K562 (cell line): ENCODE measurements around the gene SCUBE1. TPM values are rescaled to one million over a fixed set of nuclear protein-coding genes. Genes with fewer than 3 reads are reported as not detected.
A peak's percentile ranks its signal among the peaks of the same experiment; 100 is the strongest.

ENCODE experiments used
- ATAC-seq: fragments of 200-7000 bp; cut with Tn5 transposase; 3 replicates; pipeline ENCODE4 v1.9.1; 2020; ENCODE audit warnings: moderate library complexity
- BruUV-seq: library from RNA; stranded (reverse); fragments of 400-500 nt; replicated peaks from 2 replicates; lab custom pipeline; 2021; lab: Mats Ljungman, UMichigan
- CTCF ChIA-PET: fragments of 300-600 bp; formaldehyde crosslinking; extraction: SDS; loops from one replicate; lab custom pipeline; 2021; ENCODE audit warnings: low intra/inter-chr PET ratio; lab: Yijun Ruan, JAX
- POLR2A ChIA-PET: fragments of 300-600, 350-650 bp; sonication (Branson Sonifier 250); formaldehyde crosslinking; extraction: SDS; loops from one replicate; lab custom pipeline; 2021; ENCODE audit warnings: antibody characterized with exemption, inconsistent platforms; lab: Yijun Ruan, JAX
- DNase-seq, 4 experiments: peaks; one replicate each; pipeline versions ENCODE4 v3.0.0 to v3.0.0-alpha.2; 2011 to 2018; ENCODE audit warnings: low spot score in 3 of 4, mixed read lengths in 3 of 4; ENCODE audit errors: extremely low read depth in 1 of 4
- FAIRE-seq: peaks from 2 replicates; lab custom pipeline; 2011; peaks lifted over from hg19 to GRCh38; lab: Jason Lieb, UNC
- H2AFZ ChIP-seq: 2 replicates; pipeline ENCODE4 v1.6.0; 2011; ENCODE audit warnings: low read depth, low read length, control low read depth, inconsistent platforms
- H3K27ac ChIP-seq: fragments of 200-600 bp; 3 replicates; pipeline ENCODE4 v1.8.0; 2011; ENCODE audit warnings: low read depth, mild to moderate bottlenecking, control low read depth, inconsistent platforms, low read length, moderate library complexity, mixed read lengths; ENCODE audit errors: extremely low read depth
- H3K27me3 ChIP-seq, 2 experiments: fragments of 300-600 bp in 1 of 2; 2 replicates in 1 of 2; 3 replicates in 1 of 2; pipeline versions ENCODE4 v1.6.0 to v1.8.0; 2011; ENCODE audit warnings: inconsistent platforms in 2 of 2, low read length in 2 of 2, mild to moderate bottlenecking in 1 of 2, mixed read lengths in 1 of 2, moderate library complexity in 1 of 2; ENCODE audit not compliant: control insufficient read depth in 2 of 2, insufficient read depth in 2 of 2
- H3K36me3 ChIP-seq: fragments of 300-600 bp; 3 replicates; pipeline ENCODE4 v1.8.0; 2011; ENCODE audit warnings: mild to moderate bottlenecking, low read length, inconsistent platforms; ENCODE audit not compliant: control insufficient read depth, insufficient read depth
- H3K4me1 ChIP-seq, 2 experiments: fragments of 200-600 bp in 1 of 2; replicated peaks in 1 of 2; 2 replicates in 1 of 2; 3 replicates in 1 of 2; pipeline versions ENCODE4 v1.5.1 to v1.8.0; 2011; ENCODE audit warnings: inconsistent platforms in 2 of 2, low read length in 2 of 2, mild to moderate bottlenecking in 1 of 2, mixed read lengths in 1 of 2, moderate library complexity in 1 of 2; ENCODE audit not compliant: control insufficient read depth in 2 of 2, insufficient read depth in 2 of 2
- H3K4me2 ChIP-seq: 2 replicates; pipeline ENCODE4 v1.6.1; 2011; ENCODE audit warnings: low read length, control low read depth, inconsistent platforms, mixed read lengths; ENCODE audit not compliant: insufficient read depth
- H3K4me3 ChIP-seq: fragments of 200-600 bp; sonication (generic), shearing (Covaris generic); 2 replicates; pipeline ENCODE4 v1.5.1; 2016; ENCODE audit warnings: control low read depth, inconsistent platforms
- H3K79me2 ChIP-seq: fragments of 200-600 bp; 3 replicates; pipeline ENCODE4 v1.8.0; 2011; ENCODE audit warnings: low read length, inconsistent platforms; ENCODE audit not compliant: control insufficient read depth, insufficient read depth
- H3K9ac ChIP-seq, 2 experiments: 2 replicates each; pipeline versions ENCODE4 v1.6.0 to v1.6.1; 2011; ENCODE audit warnings: low read depth in 2 of 2, low read length in 2 of 2, control low read depth in 1 of 2, inconsistent platforms in 1 of 2, mild to moderate bottlenecking in 1 of 2, mixed read lengths in 1 of 2; ENCODE audit not compliant: insufficient read depth in 1 of 2
- H3K9me1 ChIP-seq: one replicate; pipeline ENCODE4 v1.6.0; 2011; ENCODE audit warnings: inconsistent platforms, mild to moderate bottlenecking, low read length, moderate library complexity; ENCODE audit not compliant: control insufficient read depth, insufficient read depth
- H3K9me3 ChIP-seq: replicated peaks from 2 replicates; pipeline ENCODE4 v1.5.1; 2011; ENCODE audit warnings: low read depth, low read length, inconsistent platforms; ENCODE audit not compliant: control insufficient read depth, insufficient read depth
- H4K20me1 ChIP-seq: replicated peaks from 2 replicates; pipeline ENCODE4 v1.6.1; 2011; ENCODE audit warnings: low read length, inconsistent platforms, mixed read lengths; ENCODE audit not compliant: control insufficient read depth, insufficient read depth
- ARID2 ChIP-seq: fragments of 450-650 bp; IDR thresholded peaks from 2 replicates; pipeline ENCODE4 v1.6.1; 2017; ENCODE audit warnings: antibody characterized with exemption, mild to moderate bottlenecking
- KAT2B ChIP-seq: IDR thresholded peaks from one replicate; pipeline ENCODE4 v1.6.1; 2012; ENCODE audit warnings: low read depth, mild to moderate bottlenecking, control low read depth, inconsistent platforms, low read length, moderate library complexity
- NFE2L1 ChIP-seq: fragments of 450-650 bp; IDR thresholded peaks from 2 replicates; pipeline ENCODE4 v1.6.1; 2016; ENCODE audit warnings: missing genetic modification characterization, low read depth, mild to moderate bottlenecking, missing compliant biosample characterization, moderate library complexity, borderline replicate concordance
- POLR2B ChIP-seq: fragments of 450-650 bp; IDR thresholded peaks from 2 replicates; pipeline ENCODE4 v1.6.1; 2018; ENCODE audit warnings: low read depth; ENCODE audit not compliant: partially characterized antibody
- POLR2G ChIP-seq: fragments of 200-400 bp; formaldehyde crosslinking; IDR thresholded peaks from 2 replicates; pipeline ENCODE4 v1.6.1; 2017; ENCODE audit warnings: low read depth, mild to moderate bottlenecking, antibody characterized with exemption, low read length, moderate library complexity
- SRSF7 ChIP-seq: fragments of 200-400 bp; formaldehyde crosslinking; optimal IDR thresholded peaks from 2 replicates; pipeline ENCODE3; 2017; ENCODE audit warnings: mild to moderate bottlenecking, low read depth, low read length
- XRCC3 ChIP-seq: fragments of 450-650 bp; IDR thresholded peaks from 2 replicates; pipeline ENCODE4 v1.6.1; 2017; ENCODE audit warnings: mild to moderate bottlenecking, moderate library complexity
- ZNF584 ChIP-seq: fragments of 200-800 bp; sonication (Bioruptor generic); IDR thresholded peaks from 2 replicates; pipeline ENCODE4 v1.6.1; 2016; ENCODE audit warnings: low read depth, mild to moderate bottlenecking, missing genetic modification characterization, missing compliant biosample characterization
- WGBS: fragments of 100-300 bp; shearing (Covaris generic); methylation state at CpG from one replicate; pipeline ENCODE4 v1.1.6; 2016; ENCODE audit warnings: low coverage, mixed read lengths; ENCODE audit not compliant: insufficient coverage; ENCODE audit errors: missing lambda C conversion rate; 5-methylcytosine and 5-hydroxymethylcytosine counted together
- in situ Hi-C: fragments of 300-500 bp; cut with MboI; formaldehyde crosslinking; loops from 4 replicates; pipeline ENCODE4 v1.15.0; 2018; ENCODE audit warnings: inconsistent platforms, mixed read lengths
- intact Hi-C: fragments of 100-400 bp; cut with micrococcal nuclease; formaldehyde crosslinking; loops from 2 replicates; pipeline ENCODE4 v1.14.2; 2022
- polyA plus RNA-seq, 8 experiments: library from polyadenylated mRNA; depleted of rRNA in 4 of 8; stranded (reverse) in 5 of 8; unstranded in 3 of 8; fragments of >200 nt; fragmentation: Nextera tagmentation in 2 of 8; fragmentation: Illumina TruSeq in 1 of 8; extraction: Ambion mirVana in 2 of 8; extraction: Trizol in 1 of 8; gene quantifications; 2 replicates each; pipeline versions ENCODE4 v1.2.1 to v1.2.3, GENCODE V29; 2011 to 2014; ENCODE audit warnings: inconsistent platforms in 1 of 8, missing spikeins in 1 of 8
- total RNA-seq, 7 experiments: library from RNA; depleted of rRNA in 6 of 7; stranded (reverse); fragments of >200 nt in 6 of 7; fragmentation: Illumina TruSeq in 2 of 7; extraction: Trizol in 2 of 7; gene quantifications; 2 replicates each; pipeline versions ENCODE4 v1.2.1 to v1.2.3, GENCODE V29; 2011 to 2021; ENCODE audit warnings: low replicate concordance in 1 of 7
- TF ChIP-seq, protein P1 (sequence below), 2 experiments: fragments of 450-650 bp in 1 of 2; sonication (generic) in 1 of 2; formaldehyde crosslinking in 1 of 2; IDR thresholded peaks; 2 replicates each; pipeline versions ENCODE4 v1.7.1 to v1.9.0; 2016 to 2022; ENCODE audit warnings: inconsistent platforms in 1 of 2, mild to moderate bottlenecking in 1 of 2, missing genetic modification reagents in 1 of 2
- TF ChIP-seq, protein P2 (sequence below): fragments of 250-450 bp; sonication (Bioruptor Pico); IDR thresholded peaks from 2 replicates; pipeline ENCODE4 v1.4.0; 2020; ENCODE audit warnings: mild to moderate bottlenecking, moderate library complexity

SCUBE1 gene
- total and polyA plus RNA-seq, 9 of the 15 experiments (the other 6 are each of a cell fraction or from before 2014, with no cell fraction given), result 0.03 to 0.47 (median 0.29) TPM; not detected in 6

DNA sequence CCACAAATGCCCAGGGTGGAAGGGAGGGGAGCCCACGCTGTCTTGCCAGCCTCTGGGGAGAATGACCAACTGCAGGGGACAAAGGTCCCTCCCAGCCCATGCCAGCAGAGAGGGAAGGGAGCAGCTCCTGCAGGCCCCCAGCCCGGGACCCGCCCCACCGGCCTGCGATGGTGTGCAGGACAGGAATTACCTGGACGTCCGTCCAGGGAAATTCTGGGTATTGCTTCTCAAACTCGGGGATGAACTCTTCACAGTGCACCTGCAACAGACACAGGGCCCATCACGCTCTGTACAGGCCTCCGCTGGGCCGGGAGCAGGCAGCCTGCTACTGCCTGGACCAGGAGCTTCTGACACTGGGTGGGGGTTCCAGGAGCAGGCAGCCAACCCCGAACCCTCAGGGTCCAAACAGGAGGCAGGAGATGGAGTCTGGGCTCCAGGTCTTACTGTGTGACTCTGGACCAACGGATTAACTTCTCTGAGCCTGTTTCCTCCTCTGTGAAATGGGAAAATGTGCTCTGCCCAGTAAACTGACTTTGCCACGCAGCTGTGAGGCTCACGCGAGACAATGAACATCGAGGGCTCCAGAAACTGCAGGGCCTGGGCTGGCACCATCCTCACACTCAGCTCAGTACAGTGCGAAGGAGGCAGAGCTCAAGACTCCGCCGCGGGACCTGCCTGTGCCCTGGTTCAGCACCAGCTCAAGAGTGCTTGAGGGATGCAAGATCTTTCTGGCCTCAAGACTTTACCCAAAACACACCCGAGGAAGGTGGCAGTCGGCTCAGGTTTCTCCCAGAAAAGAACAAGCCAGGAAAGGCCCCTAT, 173.7 kb downstream of the SCUBE1 start:
- H3K4me2 ChIP-seq, result no peak overlapping the region
- no peaks in the 10 kb centered on the region for H3K9me3 ChIP-seq
- no peak overlapping the region for H3K27ac ChIP-seq
- no peaks in the 10 kb centered on the region for H3K79me2 ChIP-seq
- DNase-seq (no peak), ATAC-seq (no peak), FAIRE-seq (no peak)
- CTCF ChIA-PET, result no interaction called here
- intact Hi-C loops, result no loop called here
- H4K20me1 ChIP-seq, result no peaks in the 10 kb centered on the region
- H3K4me3 ChIP-seq, result no peak overlapping the region
- POLR2A ChIA-PET, result interaction anchor here (0.8 to 1.3 kb wide), 4 partner anchors 8 to 25 kb away, joined by 3 to 7 read pairs (median 4); no protein-coding TSS in a partner anchor
- H3K9me1 ChIP-seq, result no peaks in the 10 kb centered on the region
- in situ Hi-C loops, result no loop called here
- H3K9ac ChIP-seq, result peak overlapping the region in 1 of 2 experiments; percentile 9; a peak in 1 of 4 replicates
- no peaks in the 10 kb centered on the region for H3K27me3 ChIP-seq
- peaks cover 3 to 57% of the 10 kb centered on the region in 2 experiments; a peak in 4 of 5 replicates for H3K4me1 ChIP-seq
- BruUV-seq, result no TSS peak
- 85% methylated on average over 12 of the region's 23 CpGs for whole genome bisulfite sequencing
- peaks cover 74% of the 10 kb centered on the region for H3K36me3 ChIP-seq
- H2AFZ ChIP-seq, result no peak overlapping the region
- TF ChIP-seq, protein P1, sequence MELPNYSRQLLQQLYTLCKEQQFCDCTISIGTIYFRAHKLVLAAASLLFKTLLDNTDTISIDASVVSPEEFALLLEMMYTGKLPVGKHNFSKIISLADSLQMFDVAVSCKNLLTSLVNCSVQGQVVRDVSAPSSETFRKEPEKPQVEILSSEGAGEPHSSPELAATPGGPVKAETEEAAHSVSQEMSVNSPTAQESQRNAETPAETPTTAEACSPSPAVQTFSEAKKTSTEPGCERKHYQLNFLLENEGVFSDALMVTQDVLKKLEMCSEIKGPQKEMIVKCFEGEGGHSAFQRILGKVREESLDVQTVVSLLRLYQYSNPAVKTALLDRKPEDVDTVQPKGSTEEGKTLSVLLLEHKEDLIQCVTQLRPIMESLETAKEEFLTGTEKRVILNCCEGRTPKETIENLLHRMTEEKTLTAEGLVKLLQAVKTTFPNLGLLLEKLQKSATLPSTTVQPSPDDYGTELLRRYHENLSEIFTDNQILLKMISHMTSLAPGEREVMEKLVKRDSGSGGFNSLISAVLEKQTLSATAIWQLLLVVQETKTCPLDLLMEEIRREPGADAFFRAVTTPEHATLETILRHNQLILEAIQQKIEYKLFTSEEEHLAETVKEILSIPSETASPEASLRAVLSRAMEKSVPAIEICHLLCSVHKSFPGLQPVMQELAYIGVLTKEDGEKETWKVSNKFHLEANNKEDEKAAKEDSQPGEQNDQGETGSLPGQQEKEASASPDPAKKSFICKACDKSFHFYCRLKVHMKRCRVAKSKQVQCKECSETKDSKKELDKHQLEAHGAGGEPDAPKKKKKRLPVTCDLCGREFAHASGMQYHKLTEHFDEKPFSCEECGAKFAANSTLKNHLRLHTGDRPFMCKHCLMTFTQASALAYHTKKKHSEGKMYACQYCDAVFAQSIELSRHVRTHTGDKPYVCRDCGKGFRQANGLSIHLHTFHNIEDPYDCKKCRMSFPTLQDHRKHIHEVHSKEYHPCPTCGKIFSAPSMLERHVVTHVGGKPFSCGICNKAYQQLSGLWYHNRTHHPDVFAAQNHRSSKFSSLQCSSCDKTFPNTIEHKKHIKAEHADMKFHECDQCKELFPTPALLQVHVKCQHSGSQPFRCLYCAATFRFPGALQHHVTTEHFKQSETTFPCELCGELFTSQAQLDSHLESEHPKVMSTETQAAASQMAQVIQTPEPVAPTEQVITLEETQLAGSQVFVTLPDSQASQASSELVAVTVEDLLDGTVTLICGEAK (IDR thresholded peaks at IDR 0.05), result no peak
- TF ChIP-seq, protein P1 (CRISPR knock-in tag; IDR thresholded peaks at IDR 0.05), result no peak
- TF ChIP-seq SRSF7 (no peak), POLR2B (no peak), KAT2B (no peak), ARID2 (no peak), XRCC3 (no peak), ZNF584 (CRISPR knock-in tag) (no peak), NFE2L1 (tag) (no peak), POLR2G (0 out of 2 replicates have a peak, but pooled peaks have one; percentile 23)
- TF ChIP-seq, protein P2, sequence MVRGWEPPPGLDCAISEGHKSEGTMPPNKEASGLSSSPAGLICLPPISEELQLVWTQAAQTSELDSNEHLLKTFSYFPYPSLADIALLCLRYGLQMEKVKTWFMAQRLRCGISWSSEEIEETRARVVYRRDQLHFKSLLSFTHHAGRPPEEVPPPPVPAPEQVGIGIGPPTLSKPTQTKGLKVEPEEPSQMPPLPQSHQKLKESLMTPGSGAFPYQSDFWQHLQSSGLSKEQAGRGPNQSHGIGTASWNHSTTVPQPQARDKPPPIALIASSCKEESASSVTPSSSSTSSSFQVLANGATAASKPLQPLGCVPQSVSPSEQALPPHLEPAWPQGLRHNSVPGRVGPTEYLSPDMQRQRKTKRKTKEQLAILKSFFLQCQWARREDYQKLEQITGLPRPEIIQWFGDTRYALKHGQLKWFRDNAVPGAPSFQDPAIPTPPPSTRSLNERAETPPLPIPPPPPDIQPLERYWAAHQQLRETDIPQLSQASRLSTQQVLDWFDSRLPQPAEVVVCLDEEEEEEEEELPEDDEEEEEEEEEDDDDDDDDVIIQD (CRISPR knock-in tag), result no peak
